Stomach (tissue), 9 donors: ENCODE measurements around the gene GREB1. TPM values are rescaled to one million over a fixed set of nuclear protein-coding genes. Genes with fewer than 3 reads are reported as not detected.

ENCODE experiments used
- DNase-seq, 2 donors: peaks; one replicate each; pipeline versions ENCODE4 v3.0.0 to v3.0.0-alpha.2; 2013 to 2019
- H3K27ac ChIP-seq, 5 donors: fragments of 200-600 bp in 4 of 5; sonication (generic) in 4 of 5; one replicate each; pipeline ENCODE4 v1.5.1; 2013 to 2019; ENCODE audit warnings: mild to moderate bottlenecking in 1 of 5, moderate library complexity in 1 of 5
- H3K27me3 ChIP-seq, 3 donors: fragments of 200-600 bp; sonication (generic); one replicate each; pipeline ENCODE4 v1.5.1; 2017 to 2019; ENCODE audit warnings: mixed run types in 1 of 3
- H3K36me3 ChIP-seq, 4 donors: fragments of 200-600 bp; sonication (generic); 1 replicate in 3 of 4; 2 replicates in 1 of 4; pipeline ENCODE4 v1.5.1; 2016 to 2019
- H3K4me1 ChIP-seq, 4 donors: fragments of 200-600 bp; sonication (generic); one replicate each; pipeline ENCODE4 v1.5.1; 2016 to 2019
- H3K4me3 ChIP-seq, 4 donors: fragments of 200-600 bp; sonication (generic) in 3 of 4; one replicate each; pipeline ENCODE4 v1.5.1; 2016 to 2019; ENCODE audit warnings: mild to moderate bottlenecking in 1 of 4
- H3K9me3 ChIP-seq, 4 donors: fragments of 200-600 bp; sonication (generic); one replicate each; pipeline ENCODE4 v1.5.1; 2016 to 2019
- CTCF ChIP-seq, 7 experiments: fragments of 450-650 bp in 4 of 7; fragments of 200-600 bp in 3 of 7; sonication (generic) in 3 of 7; IDR thresholded peaks; one replicate each; pipeline ENCODE4 v1.5.1; 2016 to 2019; ENCODE audit warnings: antibody characterized with exemption in 7 of 7, control low read depth in 2 of 7, mild to moderate bottlenecking in 1 of 7
- EP300 ChIP-seq: sonication (generic); formaldehyde crosslinking; IDR thresholded peaks from one replicate; pipeline ENCODE4 v1.6.1; 2017; ENCODE audit warnings: antibody characterized with exemption
- POLR2A ChIP-seq, 4 donors: fragments of 450-650 bp; IDR thresholded peaks; one replicate each; pipeline ENCODE4 v1.6.1; 2016; ENCODE audit warnings: antibody characterized with exemption in 4 of 4, control low read depth in 2 of 4, mild to moderate bottlenecking in 1 of 4, moderate library complexity in 1 of 4
- POLR2AphosphoS5 ChIP-seq, 3 donors: sonication (generic); formaldehyde crosslinking; IDR thresholded peaks; one replicate each; pipeline ENCODE4 v1.6.1; 2016; ENCODE audit warnings: antibody characterized with exemption in 3 of 3
- WGBS, 5 donors: extraction: QIAGEN DNeasy Blood & Tissue Kit in 3 of 5; methylation state at CpG; one replicate each; pipeline versions ENCODE4 v1.1.5 to v1.1.7; 2013 to 2018; 5-methylcytosine and 5-hydroxymethylcytosine counted together
- intact Hi-C: fragments of 100-400 bp; cut with DNase I; formaldehyde crosslinking; loops from one replicate; pipeline ENCODE4 v1.15.1; 2023; ENCODE audit warnings: low total_unique reads
- polyA plus RNA-seq, 3 donors: library from polyadenylated mRNA; stranded (reverse); fragments of 200-250 nt; gene quantifications; one replicate each; pipeline ENCODE4 v1.2.3, GENCODE V29; 2013
- total RNA-seq, 5 donors: library from RNA; depleted of rRNA; stranded (reverse); fragments of >200 nt; gene quantifications; one replicate each; pipeline versions ENCODE4 v1.1.0 to v1.2.3, GENCODE V29; 2014 to 2016
- donor health status: healthy with polysubstance abuse.
- donor health status: Bipolar disorder and iron deficiency.
- donor health status: healthy.

Gene GREB1
- total and polyA plus RNA-seq, 8 donors: 0.88 to 37.9 (median 3.6) TPM

- Histone ChIP-seq H3K27me3 (no peaks in the 10 kb centered on the region), H3K4me3 (no peak overlapping the region), H3K9me3 (peaks cover 0 to 5% (median 0%) of the 10 kb centered on the region in 4 donors), H3K4me1 (no peaks in the 10 kb centered on the region), H3K27ac (no peak overlapping the region), H3K36me3 (no peaks in the 10 kb centered on the region)
- intact Hi-C loops: no loop called here
- no peak for TF ChIP-seq CTCF (IDR thresholded peaks at IDR 0.05)
- TF ChIP-seq EP300: no peak
- TF ChIP-seq POLR2A (IDR thresholded peaks at IDR 0.05): no peak
- no peak for TF ChIP-seq POLR2AphosphoS5 (IDR thresholded peaks at IDR 0.05)
- DNase-seq: no peak
- WGBS, 5 donors: 83 to 93% (median 88%) methylated on average over 10 of the region's 10 CpGs
These were observed 16.7 kb upstream of the GREB1 start for GRCh38 chr2:11516984-11517648.

- no peak for DNase-seq
- 66 to 73% (median 72%) methylated on average over 3 of the region's 3 CpGs for WGBS, 5 donors
- intact Hi-C loops: no loop called here
These were observed 15.9 kb upstream of the GREB1 start for GRCh38 chr2:11517906-11518305.

GRCh38 chr2:11520092-11520693, 13.7 kb upstream of the GREB1 start:
- TF ChIP-seq POLR2AphosphoS5 (IDR thresholded peaks at IDR 0.05): no peak
- Histone ChIP-seq H3K9me3 (peaks cover 0 to 5% (median 0%) of the 10 kb centered on the region in 4 donors), H3K27me3 (no peaks in the 10 kb centered on the region), H3K4me3 (no peak overlapping the region), H3K27ac (no peak overlapping the region), H3K36me3 (no peaks in the 10 kb centered on the region), H3K4me1 (no peaks in the 10 kb centered on the region)
- intact Hi-C loops: no loop called here
- 78 to 86% (median 83%) methylated on average over 3 of the region's 3 CpGs for WGBS, 5 donors
- no peak for DNase-seq

More at GRCh38 chr2:11517906-11518305, 15.9 kb upstream of the GREB1 start:
- no peak overlapping the region for H3K4me3 ChIP-seq
- no peaks in the 10 kb centered on the region for H3K36me3 ChIP-seq
- no peak overlapping the region for H3K27ac ChIP-seq
- no peak for TF ChIP-seq POLR2A (IDR thresholded peaks at IDR 0.05)
- TF ChIP-seq POLR2AphosphoS5 (IDR thresholded peaks at IDR 0.05): no peak
- no peak for TF ChIP-seq CTCF (IDR thresholded peaks at IDR 0.05)
- no peak for TF ChIP-seq EP300
- H3K27me3 ChIP-seq: no peaks in the 10 kb centered on the region
- H3K4me1 ChIP-seq: no peaks in the 10 kb centered on the region
- peaks cover 0 to 5% (median 0%) of the 10 kb centered on the region in 4 donors for H3K9me3 ChIP-seq

GRCh38 chr2:11521775-11522174, 12.1 kb upstream of the GREB1 start:
- DNase-seq: no peak
- WGBS, 5 donors: 75 to 85% (median 79%) methylated on average over 8 of the region's 8 CpGs
- H3K27me3 ChIP-seq: no peaks in the 10 kb centered on the region
- H3K9me3 ChIP-seq: peaks cover 0 to 5% (median 0%) of the 10 kb centered on the region in 4 donors
- no peak for TF ChIP-seq EP300
- no peak for TF ChIP-seq POLR2A (IDR thresholded peaks at IDR 0.05)
- TF ChIP-seq CTCF (IDR thresholded peaks at IDR 0.05): no peak
- TF ChIP-seq POLR2AphosphoS5 (IDR thresholded peaks at IDR 0.05): no peak
- intact Hi-C loops: no loop called here
- no peak overlapping the region for H3K27ac ChIP-seq
- H3K36me3 ChIP-seq: no peaks in the 10 kb centered on the region
- no peaks in the 10 kb centered on the region for H3K4me1 ChIP-seq
- H3K4me3 ChIP-seq: no peak overlapping the region

- no peak overlapping the region for H3K27ac ChIP-seq
- H3K36me3 ChIP-seq: no peaks in the 10 kb centered on the region
- peaks cover 0 to 5% (median 0%) of the 10 kb centered on the region in 4 donors for H3K9me3 ChIP-seq
These were observed 9.4 kb upstream of the GREB1 start for GRCh38 chr2:11524470-11524869.

More at GRCh38 chr2:11524470-11524869, 9.4 kb upstream of the GREB1 start:
- H3K4me3 ChIP-seq: no peak overlapping the region
- 60 to 74% (median 71%) methylated on average over 2 of the region's 2 CpGs for WGBS, 5 donors
- TF ChIP-seq POLR2A (IDR thresholded peaks at IDR 0.05) (no peak), EP300 (no peak), CTCF (IDR thresholded peaks at IDR 0.05) (no peak), POLR2AphosphoS5 (IDR thresholded peaks at IDR 0.05) (no peak)
- H3K27me3 ChIP-seq: no peaks in the 10 kb centered on the region
- H3K4me1 ChIP-seq: no peaks in the 10 kb centered on the region
- no peak for DNase-seq
- intact Hi-C loops: no loop called here
